NCI-H1417 treated with DMSO at 0.1 percent for 48 hours (cell line): ENCODE measurements around the gene WDR82.

Experiments
- DNase-seq: peaks from one replicate; lab custom pipeline; 2025; lab: John Stamatoyannopoulos, UW

WDR82 gene

DNA sequence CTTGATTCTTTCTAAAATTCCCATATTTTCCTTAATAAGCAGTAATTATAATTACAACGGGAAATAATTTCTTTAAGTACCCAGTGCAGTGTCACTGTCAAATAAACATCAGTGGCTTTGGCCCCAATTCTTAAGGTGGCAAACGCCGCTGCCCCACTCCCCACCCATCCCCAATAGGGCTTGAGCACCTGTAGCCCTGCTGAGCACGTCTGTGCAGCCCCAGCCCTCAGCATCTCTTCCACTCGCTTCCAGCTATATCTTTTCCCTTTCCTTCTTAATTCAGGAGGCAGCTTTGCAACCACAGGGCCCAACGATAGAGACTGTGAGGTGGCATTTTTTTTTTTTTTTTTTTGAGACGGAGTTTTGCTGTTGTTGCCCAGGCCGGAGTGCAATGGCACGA, 23.8 kb downstream of the WDR82 start:
- no peak for DNase-seq

DNA sequence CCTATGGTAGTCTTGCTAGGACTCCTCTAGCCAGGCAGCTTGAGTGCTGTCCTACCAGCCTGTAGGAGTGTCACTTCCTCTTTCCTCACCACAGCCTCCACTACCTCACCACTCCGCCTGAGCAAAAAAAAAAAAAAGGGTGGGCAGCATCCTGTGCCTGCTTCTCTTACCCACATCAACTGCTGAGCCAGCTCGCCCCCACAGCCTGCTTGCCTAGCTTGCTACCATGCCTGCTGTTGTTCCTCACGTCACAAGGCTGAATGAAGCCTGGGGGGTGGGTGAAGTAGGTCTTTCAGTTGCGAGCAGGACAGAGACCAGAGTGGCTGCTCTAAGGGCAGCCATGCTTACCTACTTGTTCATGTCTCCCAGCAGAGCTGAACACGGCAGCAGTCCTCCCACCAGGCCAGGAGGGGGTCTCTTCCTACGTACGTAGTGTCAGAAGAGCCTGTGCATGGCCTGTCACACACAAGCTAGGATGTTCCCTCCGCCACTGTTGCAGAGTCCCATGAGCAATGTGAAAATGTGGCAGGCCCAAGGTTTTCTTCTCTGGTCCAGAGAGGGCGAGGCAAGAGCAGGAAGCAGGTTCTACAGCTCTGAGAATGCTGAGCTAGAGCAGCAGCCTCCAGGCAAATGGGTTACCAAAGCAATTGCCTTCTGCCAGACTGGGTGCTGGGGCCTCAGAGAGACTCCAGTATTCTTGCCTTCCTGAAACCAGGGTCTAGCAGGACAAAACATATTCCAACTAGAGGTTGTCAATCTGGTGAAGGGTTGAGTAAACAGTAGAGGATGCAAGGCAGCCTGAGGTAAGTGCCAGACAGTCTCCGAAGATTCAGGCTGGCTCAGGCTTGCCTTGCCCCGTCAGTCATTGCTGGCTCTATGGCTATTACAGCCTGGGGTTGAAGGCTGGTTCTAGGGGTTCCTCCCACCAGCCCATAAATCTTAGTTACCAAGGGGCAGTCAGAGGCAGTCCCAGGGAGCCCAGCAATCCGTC, 24.8 kb downstream of the WDR82 start:
- DNase-seq = no peak

DNA sequence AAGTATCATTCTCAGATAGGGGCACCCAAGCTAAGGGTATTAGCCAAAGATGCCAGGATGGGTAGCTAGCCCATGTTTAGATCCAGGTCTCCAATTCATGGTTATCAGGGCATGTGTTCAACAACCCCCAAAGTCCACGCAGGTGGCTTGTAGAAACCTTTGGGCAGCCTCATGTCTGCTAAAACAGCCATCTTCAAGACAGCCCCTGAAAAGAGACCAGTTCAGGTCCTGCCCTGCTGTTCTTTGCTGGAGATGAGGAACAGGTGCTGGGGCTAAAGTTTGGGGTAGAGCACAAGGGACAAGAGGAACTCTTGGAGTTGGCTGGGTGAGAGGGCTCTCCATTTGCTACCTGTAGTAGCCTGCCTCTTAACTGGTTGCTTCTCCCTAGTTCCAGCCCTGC, 28.3 kb downstream of the WDR82 start:
- DNase-seq = no peak

DNA sequence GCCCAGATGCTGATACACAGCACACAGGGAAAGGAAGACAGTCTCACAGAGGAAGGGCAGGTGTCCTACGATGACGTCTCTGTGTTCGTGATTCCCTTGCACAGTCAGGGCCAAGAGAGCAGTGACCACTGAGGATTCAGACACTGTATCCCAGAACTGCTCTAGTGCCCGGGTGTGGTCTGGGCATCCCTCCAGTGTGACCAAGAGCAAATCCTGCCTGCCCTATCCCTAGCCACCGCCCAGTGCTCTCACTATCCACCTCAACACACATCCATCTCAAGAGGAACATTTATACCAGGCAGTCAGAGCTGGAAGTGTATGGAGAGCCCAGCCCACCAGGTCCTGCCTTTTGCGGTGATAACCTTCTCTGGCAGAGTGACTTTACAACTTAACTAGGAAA, 28.8 kb downstream of the WDR82 start:
- no peak for DNase-seq

DNA sequence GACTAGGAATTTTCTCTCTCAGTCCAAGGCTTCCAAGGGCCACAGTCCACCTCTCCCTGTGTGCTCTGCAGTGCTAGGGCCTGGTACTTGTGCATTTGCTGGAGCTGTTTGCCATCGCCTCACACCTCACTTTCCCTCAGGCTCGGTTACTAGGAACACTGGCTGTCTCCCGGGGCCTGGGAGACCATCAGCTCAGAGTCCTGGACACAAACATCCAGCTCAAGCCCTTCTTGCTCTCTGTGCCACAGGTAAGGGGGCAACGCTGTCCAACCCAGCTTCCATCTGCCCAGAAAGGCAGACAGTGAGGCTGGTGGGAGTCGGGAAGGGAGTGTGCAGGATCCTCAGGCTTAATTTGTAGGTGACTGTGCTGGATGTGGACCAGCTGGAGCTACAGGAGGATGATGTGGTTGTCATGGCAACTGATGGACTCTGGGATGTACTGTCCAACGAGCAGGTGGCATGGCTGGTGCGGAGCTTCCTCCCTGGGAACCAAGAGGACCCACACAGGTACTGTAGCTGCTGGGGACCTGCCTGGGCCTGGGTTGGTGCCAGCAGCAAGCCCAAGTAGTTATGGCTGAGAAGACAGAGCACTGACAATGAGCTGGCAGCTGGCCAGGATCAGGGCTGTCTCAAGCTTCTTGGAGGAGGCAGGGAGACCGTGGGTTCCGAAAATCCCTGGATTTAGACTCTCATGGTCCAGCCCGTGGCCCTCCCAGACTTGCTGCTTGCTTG, 29.5 kb downstream of the WDR82 start:
- no peak for DNase-seq

DNA sequence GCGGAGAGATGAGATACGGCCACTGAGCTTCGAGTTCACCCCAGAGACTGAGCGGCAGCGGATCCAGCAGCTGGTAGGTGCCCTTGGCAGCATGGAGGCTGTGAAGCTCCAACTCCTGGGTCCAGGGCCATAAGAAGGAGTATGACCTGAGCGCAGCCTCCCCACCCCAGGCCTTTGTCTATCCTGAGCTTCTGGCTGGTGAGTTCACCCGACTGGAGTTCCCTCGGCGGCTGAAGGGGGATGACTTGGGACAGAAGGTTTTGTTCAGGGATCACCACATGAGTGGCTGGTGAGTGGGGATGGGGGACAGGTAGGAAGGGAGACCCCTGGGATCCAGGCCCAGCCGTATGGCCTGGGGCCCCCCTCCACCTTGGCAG, 30.3 kb downstream of the WDR82 start:
- no peak for DNase-seq

DNA sequence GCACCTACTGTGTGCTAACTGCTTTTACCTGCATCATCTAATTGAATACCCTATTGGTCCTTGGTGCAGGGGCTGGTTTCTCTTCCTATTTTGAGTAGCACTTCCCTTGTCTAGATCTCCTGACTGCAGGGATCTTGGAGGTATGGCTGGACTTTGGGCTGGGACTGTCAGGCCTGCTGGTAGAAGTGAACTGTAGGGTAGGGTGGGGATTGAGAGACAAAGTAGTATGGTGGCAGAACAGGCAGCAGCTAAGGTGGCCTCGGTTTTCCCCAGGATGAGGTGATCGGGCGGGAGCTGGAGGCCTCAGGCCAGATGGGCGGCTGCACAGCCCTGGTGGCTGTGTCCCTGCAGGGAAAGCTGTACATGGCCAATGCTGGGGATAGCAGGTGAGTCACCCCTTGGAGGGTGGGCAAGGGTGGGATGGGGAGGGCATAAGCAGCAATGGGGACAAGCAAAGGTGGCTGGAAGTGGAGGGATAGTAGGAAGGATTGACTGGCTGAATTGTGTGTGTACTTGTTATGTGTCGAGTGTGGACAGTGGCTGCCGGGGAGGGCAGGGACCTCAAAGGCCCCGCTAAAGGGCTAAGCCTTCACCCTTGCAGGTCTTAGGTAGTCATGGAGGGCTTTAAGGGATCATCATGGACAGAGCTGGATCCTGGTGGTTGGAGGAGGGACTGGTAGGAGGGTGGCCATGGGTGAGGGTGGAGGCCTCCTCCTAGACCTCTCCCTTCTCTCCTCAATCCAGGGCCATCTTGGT, 30.9 kb downstream of the WDR82 start:
- DNase-seq = no peak

DNA sequence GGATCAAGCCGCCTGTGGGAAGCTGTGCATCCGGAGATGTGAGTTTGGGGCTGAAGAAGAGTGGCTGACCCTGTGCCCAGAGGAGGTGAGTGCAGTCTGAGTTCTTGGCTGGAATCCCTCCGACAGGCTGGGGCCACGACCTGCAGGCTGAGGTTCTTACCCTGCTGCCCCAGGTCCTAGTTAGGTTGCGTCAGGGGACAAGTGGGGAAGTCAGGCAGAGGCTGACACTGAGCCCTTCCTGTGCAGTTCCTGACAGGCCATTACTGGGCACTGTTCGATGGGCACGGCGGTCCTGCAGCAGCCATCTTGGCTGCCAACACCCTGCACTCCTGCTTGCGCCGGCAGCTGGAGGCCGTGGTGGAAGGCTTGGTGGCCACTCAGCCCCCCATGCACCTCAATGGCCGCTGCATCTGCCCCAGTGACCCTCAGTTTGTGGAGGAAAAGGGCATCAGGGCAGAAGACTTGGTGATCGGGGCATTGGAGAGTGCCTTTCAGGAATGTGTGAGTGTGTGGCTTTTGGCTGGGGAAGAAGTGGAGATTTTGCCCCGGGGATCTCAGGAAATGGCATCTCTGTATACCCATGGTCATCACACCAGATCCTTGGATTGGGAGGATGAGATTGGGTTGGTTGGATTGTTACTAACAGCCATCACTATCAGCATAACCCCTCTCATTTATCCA, 31.6 kb downstream of the WDR82 start:
- DNase-seq = no peak

DNA sequence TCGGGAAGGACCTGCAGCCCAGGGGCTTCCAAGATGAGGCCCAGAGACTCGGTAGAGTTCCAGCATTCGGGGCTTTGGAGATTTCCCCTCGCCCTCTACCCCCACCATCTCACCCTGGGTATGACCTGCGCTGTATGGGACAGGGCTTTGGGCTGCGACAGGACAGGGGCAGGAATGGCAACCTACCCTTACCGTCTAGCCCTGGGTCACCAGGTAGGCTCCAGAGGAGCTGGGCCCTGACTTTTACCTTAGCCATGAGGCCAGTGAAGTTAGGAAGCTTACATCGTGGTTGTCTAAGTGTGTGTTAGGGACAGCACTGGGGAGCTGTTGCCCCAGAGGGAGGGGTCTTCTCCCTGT, 32.2 kb downstream of the WDR82 start:
- DNase-seq = no peak

DNA sequence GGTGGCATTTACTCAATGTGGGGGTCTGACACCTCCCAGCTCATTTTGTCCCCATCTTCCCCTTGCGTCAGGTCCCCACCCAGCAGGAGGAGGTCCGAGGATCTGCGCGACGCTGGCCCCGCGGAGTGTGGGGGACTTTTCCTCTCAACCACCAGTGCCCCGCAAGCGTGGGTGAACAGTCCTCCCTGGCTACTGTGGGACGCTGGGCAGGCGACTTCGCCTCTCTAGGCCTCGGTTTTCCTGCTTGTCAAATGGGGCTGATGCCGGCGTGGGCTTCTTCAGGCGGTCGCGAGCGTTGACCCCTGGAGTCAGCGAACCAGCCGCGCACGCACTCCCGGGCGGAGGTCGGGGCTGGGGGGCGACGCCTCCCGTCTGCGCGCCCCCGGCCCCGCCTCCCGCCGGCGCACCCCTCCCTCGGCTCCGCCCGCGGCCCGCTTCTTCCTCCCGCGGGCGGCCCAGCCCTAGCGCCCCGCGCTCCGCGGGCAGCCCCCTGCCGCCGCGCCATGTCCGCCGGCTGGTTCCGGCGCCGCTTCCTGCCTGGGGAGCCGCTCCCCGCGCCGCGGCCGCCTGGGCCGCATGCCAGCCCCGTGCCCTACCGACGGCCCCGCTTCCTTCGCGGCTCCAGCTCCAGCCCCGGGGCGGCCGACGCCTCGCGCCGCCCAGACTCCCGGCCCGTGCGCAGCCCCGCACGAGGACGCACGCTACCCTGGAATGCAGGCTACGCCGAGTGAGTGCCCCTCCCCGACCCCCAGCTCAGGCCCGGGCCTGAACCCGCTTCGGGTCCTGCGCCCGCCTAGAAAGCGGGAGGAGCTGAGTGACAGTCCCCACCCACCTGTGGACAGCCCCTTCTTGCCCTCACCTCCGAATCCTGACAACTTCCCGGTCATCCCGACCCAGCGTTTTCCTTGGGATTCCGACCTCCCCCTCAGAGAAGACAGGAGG, 32.9 kb downstream of the WDR82 start, which contains the start of gene PPM1M:
PPM1M (plus strand) TSS at position 438 of the 942 bp plus-strand sequence; CDS start at position 504, 66 bp downstream.
- no peak for DNase-seq

DNA sequence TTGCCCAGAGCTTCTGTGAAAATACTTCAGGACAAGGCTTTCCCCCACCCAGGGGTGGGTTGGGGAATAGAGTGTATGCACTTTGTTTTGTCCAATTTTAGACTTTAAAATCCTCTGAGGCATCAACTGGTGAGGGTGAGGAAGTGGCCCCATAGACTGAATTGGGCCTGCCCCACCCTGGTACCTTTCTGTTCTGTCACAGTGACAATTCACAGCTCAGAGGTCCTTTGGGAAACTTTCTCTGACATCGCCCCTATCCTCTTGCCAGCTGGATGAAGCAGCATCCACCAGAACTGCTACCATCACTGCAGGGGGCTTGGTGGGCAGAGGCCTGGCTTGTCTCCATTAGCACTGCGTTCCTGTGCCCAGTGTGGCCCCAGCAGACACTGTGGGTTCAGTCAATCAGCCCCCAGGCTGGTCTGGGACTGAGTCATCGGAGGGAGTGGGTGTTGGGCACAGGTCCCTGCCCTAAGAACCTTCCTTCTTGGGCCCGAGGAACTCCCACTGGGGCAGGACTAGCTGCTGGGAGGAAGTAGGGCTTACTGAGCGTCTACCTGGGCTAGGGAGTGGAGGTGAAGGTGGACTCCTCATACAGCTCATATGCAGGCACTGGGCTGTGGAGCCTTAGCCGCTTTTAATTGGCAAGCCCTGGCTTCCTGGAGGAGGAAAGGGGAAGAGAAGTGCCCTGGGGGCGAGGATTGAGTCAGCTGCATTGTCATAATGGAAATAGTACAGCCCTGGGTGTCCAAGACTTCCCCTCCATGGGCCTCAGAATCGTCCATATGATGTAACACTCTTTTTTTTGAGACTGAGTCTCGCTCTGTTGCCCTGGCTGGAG, 34.4 kb downstream of the WDR82 start:
- no peak for DNase-seq

DNA sequence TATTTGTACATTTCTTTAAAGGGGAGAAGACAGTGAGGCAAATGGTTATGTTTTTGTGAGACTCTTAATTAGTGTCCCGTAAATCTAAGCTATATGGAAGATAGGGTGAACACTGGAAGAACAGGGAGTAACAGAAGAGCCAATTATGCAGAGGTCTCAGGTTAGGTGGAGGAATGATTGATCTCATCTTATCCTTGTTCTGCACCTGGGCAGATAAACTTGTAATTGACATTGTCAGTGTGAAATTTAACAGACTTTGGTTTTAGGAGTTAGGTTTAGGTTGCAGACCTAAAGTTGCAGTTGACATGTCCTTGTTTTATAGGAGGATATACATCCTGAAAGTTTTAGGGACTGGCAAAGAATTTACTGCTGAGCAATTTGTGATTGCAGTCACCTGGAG, 36.4 kb downstream of the WDR82 start:
- no peak for DNase-seq

DNA sequence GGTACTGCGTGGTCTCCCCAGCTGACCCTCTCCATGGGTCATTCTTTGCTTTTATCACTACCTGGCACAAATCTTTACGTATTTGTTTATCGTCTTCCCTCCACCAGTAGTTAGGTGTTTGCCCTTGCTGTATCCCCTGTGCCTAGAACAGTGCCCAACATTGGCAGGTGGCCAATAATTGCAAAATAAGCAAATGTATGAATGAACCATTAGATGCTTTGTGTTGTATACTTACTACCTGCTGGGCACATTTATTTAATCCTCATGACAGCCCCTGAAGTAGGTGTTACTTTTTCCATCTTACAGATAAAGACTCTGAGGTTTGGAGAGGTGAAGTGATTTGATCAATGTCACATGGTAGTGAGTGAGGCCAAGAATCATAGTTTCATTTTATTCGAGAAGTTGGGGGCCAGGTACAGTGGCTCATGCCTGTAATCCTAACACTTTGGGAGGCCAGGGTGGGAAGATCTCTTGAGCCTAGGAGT, 37.5 kb downstream of the WDR82 start:
- DNase-seq = no peak

DNA sequence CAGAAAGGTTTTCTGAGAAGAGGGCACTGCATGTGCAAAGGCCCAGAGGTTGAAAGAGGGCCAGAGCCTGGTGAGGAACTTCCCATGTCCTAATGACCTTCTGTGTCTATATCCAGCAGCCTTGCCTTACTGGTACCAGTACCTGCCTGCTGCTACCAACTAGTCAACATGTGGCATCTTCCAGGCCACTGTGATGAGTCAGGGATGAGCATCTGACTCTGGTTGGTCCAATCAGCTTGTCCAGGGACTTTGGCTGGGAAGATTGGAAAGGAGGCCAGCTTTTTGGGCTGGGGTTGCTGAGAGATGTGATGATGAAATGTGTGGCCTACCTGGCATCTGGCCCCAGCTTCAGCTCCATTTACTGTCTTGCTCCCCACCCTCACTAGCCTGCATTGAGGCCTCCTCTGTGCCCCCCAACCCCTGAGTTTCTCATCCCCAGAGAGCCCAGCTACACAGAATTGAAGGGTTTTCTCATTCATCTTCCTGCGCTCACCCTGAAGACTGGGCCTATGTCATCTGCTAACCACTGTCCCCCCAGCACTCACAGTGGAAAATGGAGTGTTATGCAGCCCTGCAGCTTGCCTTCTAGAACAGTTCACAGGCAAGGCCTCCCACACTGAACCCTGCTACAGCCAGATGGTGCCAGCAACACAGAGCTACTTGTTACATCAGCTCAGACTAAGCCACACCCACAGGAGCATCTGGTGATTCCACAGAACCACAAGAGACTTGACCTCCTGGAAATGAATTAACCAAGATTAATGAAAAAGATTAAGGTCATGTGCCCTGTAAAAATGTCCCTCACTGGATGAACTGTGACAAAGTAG, 38.2 kb downstream of the WDR82 start:
- DNase-seq = no peak

DNA sequence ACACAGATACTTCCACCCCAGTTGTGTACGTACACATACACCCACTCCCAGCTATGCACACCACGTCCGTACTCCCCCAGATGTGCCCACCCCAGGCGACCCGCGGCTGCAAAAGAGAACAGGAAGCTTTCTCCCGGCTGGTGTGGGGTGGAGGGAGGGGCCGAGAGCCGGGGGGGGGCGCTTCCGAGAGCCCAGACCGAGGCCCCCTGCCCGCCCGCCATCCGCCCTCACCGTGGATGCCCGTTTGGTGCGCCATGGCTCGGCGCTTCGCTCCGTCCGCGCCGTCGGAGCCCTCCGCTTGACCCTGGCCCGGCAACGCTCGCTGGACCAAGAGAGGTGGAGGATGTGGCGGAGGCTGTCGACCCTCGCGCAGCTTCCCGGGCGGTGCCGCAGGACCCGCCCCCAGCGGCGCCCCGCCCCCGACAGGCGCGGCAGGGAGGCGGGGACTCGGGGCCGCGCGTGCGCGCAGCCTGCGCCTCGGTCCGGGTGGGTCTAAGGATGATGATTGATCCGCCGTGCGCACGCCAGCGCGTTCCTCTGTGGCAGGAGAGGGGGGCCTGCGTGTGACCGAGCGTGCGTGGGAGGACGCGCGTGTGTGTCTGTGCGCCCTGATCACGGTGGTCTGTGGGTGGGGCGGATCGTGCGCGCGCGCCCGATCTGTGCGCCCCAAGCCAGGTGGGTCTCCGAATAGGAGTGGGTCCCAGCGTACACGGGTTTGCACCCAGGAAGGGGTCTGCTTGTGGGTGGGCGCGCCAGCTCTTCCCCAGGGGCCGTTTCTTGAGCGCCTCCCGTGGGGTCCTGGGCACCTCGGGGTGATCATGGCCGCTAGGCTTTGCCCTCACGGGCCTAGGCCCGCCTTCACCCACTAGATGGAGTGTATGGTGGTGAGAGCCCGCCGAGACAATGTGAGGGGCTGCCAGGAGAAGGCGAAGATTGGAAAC, 39.4 kb downstream of the WDR82 start, which contains the start of gene TWF2:
TWF2 (minus strand) TSS at position 398 of the 941 bp plus-strand sequence; CDS start at position 256, 142 bp downstream.
- no peak for DNase-seq

DNA sequence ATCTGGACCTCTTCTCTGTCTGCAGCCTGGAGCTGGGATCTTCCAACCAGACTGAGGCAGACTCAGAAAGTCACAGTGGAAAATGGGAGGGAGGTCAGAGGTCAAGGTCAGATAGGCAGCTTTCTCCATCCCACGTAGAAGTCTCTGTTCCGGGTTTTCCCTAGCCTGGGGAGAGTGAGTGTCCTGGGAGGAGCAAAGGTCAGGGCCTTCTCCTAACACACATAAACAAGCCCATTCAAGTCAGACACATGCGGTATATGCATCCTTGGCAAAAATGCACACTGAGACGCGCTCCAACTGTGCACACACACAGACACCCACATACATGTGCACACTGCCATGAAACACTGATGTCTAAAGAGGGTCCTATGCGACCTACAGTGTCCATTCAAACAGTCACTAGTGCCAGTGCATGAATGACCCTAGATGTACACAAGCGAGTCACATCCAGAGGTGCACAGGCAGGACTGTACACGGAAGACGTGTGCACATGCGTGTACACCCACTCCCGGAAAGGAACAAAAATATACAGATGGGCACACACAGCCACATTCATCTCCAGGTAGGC, 40.2 kb downstream of the WDR82 start:
- no peak for DNase-seq

DNA sequence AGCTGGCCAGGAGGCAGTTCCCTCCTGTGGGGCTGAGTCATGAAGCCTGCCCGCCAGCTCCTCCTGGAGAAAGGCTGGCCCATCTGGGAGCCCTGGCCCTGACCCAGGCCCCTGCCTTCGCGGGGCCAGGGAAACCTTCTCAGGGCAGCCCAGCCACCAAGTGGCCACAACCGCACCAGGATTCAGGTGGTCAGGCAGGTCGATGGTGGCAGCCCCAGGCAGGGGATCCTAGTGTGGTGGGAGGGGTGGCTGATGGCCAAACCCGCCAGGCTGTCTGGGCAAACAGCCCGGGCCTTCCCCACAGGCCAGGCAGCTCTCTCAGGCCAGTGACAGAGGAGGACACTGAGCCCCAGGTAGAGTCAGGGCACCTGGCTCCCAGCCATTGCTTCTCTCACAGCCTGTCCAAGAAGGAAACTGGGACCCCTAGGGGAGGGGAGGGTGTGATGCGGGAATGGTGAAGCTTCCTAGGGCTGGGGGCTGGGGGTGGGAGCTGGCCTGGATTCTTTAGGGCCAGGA, 40.7 kb downstream of the WDR82 start:
- no peak for DNase-seq
